Activated CD8-positive, alpha-beta memory T cell treated with anti-CD3 and anti-CD28 coated beads for 1 hour (primary cell): ENCODE measurements around the gene DIP2B.
A peak's percentile ranks its signal among the peaks of the same experiment; 100 is the strongest.
"Not testable (repeated sequence)": the region's sequence is repeated elsewhere in the genome, so short reads cannot be mapped to it uniquely, and the experiment has no call there.

ENCODE experiments used
- DNase-seq, 2 donors: peaks; one replicate each; pipeline ENCODE4 v3.0.0-alpha.2; 2020; ENCODE audit warnings: low read depth in 1 of 2; ENCODE audit errors: extremely low read depth in 1 of 2

The DIP2B gene

DNA sequence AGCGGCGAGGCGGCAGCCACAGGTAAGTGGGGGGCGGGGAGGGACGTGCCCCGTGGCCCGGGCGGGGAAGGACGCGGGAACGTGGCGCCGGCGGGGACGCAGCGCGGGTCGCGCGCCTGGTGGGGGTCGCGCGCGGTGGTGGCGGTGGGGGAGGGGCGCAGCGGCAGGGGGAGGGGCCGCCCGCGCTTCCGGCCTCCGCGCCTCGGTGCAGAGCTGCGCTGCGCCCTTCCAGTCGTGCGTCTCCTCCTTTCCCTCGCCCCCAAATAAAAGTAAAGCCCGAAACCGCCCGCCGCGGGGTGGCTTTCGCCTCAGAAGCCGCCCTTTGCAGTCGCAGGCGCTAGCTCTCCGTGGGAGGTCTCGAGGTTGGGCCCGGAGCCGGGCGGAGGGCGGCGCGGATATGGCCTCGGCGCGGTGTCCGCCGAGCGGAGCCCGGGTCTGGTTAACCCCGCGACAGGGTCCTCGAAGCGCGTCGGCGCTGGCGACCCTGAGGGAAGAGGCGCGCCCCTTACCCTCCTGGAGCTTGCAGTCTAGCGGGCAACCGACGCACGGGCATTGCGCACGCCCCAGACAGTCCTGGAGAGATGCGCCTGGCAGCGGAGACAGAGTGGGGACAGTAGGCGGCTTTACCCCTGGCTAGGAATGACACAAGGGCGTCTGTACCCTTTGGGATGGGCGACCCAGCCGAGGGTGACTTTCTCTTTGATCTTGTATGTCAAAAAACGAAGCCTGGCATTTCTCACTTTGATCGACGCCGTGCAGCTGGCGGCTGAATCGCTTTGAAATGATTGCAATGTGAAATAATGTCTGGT, 259.7 kb downstream of the DIP2B start:
- peak; percentile 46 to 67 for DNase-seq

DNA sequence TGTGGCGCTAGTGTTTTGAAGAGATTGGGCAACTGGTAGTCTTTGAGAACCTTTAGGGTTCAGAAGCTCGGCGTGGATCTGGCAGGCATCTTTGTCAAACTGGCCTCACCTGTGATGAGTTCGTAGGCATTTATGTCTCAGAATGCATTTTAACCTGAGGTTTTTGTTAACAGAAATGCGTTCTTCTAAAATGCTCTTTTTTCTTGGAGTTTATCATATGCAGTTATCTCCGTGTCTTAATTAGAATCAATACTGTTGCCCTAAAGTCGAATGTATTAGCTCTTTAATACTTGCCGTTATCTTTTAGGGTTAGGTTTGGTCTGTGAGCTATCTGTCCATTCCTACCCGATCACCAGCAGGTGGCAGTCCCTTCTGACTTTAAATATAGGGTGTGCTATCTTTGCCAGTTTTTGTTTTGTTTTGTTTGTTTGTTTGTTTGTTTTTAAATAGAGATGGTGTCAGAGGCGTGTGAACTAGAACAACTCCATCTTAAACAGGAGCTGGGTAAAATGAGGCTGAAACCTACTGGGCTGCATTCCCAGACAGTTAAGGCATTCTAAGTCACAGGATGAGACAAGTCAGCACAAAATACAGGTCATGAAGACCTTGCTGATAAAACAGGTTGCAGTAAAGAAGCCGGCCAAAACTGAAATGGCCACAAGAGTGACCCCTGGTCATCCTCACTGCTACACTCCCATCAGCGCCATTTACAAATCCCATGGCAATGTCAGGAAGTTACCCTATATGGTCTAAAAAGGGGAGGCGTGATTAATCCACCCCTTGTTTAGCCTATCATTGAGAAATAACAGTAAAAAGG, 260.5 kb downstream of the DIP2B start:
- peak in 1 of 2 donors; percentile 17 for DNase-seq

DNA sequence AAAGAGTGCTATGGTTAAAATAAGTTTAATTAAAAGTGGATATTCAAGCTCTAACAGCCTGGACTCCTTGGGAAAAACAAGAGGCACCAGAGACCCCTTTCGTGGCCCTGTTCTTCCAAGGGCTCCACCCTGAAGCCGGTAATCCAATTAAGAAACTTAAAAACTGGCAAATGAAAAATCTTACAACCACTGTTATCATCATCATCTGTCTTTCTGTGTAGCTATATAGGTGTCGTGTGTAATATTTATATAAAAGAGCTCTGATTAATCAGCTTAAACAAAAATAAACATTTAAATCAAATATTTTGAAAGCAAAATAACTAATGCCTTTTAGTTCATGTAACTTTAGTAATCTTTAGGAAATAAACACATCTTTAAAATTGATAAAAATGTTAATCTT, 263.6 kb downstream of the DIP2B start:
- no peak for DNase-seq

DNA sequence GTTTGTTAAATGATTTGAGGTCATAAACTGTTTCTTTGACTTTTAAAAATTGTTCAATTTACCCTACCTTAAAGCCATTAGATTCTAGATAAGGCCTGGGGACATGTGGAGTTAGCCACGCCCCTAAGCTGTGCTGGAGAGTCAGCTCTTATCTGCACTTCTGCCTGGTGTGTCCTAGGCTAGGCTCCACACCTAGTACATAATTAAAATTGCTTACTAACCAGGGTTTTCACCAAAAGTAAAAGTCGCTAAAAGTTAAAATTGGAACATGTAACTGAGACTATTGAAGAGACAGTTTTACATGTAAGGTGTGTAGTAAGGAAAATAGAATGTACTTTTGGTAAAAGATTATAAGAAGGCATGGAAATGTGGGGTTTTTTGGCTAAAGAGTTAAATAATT, 264.0 kb downstream of the DIP2B start:
- not testable (repeated sequence) for DNase-seq

DNA sequence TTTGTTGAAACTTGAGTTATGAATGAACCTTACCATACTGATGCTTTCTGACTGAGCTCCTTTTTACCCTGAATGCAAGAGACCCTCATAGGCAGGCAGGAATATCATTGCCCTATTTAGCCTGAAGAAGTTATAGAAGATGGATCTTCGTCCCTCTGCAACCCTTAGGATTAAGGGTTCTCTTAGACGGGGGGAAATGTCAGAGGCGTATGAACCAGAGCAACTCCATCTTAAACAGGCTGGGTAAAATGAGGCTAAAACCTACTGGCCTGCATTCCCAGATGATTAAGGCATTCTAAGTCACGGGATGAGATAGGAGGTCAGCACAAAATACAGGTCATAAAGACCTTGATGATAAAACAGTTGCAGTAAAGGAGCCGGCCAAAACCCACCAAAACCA, 266.6 kb downstream of the DIP2B start:
- no peak for DNase-seq

DNA sequence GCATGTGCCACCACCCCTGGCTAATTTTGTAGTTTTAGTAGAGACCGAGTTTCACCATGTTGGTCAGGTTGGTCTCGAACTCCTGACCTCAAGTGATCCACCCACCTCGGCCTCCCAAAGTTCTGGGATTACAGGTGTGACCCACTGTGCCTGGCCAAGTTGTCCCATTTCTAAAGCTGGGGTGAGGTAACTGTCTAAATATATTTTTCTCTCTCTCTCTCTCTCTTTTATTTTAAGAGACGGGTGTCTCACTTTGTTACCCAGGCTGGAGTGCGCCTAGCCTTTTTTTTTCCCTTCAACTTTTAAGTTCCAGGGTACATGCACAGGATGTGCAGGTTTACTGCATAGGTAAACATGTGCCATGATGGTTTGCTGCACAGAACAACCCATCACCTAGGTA, 267.7 kb downstream of the DIP2B start:
- no peak for DNase-seq

DNA sequence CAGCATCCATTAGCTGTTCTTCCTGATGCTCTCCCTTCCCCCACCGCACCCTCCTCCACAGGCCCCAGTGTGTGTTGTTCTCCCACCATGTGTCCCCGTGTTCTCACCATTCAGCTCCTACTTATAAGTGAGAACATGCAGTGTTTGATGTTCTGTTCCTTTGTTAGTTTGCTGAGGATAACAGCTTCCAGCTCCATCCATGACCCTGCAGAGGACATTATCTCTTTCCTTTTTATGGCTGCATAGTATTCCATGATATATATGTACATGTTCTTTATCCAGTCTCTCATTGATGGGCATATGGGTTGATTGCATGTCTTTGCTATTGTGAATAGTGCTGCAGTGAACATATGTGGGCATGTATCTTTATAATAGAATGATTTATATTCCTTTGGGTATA, 268.1 kb downstream of the DIP2B start:
- DNase-seq = no peak

DNA sequence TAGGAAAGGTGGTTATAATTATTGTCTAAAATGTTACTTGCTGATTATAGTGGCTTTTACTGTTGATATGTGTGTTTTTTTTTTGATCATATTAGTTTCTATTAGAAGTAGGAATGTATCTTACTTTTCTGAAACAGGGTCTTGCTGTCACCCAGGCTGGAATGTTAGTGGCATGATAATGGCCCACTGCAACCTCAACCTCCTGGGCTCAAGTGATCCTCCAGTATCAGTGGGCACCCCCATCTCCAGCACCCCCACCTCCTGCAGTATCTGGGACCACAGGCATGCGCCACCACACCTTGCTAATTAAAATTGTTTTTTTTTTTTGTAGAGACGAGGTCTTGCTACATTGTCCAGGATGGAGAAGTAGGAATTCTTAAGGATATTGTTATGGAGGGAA, 270.5 kb downstream of the DIP2B start:
- no peak for DNase-seq

DNA sequence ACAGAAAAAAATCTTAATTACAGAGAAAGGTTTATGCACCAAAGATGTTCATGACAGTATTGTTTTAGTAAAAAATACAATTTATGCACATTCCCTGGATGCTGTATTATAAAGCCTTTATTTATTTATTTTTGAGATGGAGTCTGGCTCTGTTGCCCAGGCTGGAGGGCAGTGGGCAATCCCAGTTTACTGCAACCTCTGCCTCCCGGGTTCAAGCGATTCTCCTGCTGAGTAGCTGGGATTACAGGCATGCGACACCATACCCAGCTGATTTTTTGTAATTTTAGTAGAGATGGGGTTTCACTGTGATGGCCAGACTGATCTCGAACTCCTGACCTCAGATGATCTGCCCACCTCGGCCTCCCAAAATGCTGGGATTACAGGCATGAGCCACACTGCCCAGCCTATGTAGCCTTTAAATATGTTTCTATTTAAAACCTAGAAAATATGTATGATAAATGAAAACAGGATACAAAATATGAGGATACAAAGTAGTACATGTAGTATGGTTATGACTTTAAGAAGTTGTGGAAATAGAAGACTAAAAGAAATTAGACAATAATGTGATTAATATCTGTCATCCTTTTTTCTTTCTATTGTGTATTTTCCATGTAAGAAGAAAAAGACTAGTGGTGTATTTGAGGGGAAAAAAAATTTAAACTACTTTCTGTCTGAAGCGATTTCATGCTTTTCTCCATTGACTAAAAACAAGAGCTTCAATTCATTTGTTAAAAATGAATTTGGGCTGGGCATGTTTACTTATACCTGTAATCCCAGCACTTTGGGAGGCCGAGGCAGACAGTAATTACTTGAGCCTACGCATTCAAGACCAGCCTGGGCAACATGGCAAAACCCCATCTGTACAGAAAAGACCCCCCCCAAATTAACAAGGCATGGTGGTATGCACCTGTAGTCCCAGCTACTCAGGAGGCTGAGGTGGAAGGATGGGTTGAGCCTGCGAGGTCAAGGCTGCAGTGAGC, 272.3 kb downstream of the DIP2B start:
- no peak for DNase-seq

DNA sequence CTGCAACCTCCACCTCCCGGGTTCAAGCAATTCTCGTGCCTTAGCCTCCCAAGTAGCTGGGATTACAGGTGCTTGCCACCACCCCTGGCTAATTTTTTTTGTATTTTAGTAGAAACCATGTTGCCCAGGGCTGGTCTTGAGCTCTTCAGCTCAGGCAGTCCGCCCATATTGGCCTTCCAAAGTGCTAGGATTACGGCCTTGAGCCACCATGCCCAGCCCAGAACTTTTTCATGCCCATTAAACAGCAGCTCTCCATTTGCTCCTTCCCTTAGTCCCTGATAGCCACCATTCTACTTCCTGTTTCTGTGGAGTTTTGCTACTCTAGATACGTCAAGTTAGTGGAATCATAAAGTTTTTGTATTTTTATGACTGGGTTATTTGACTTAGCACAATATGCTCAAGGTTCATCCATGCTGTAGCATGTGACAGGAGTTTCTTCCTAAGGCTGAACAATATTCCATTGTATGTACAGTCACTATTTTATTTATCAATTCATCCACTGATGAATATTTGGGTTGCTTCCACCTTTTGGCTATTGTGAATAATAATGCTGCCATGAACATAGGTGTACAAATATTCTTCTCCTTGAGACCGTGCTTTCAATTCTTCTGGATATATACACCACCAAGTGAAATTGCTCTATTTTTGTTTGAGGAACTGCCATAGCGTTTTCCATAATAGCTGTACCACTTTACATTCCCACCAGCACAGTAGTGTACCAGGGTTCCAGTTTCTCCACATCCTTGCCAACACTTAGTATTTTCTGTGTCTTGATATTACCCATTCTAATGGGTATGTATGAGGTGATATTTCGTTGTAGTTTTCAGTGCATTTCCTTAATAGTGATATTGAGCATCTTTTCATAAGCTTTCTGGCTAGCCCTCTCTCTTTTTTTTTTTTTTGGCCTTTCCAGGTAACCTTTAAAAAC, 274.1 kb downstream of the DIP2B start:
- no peak for DNase-seq

DNA sequence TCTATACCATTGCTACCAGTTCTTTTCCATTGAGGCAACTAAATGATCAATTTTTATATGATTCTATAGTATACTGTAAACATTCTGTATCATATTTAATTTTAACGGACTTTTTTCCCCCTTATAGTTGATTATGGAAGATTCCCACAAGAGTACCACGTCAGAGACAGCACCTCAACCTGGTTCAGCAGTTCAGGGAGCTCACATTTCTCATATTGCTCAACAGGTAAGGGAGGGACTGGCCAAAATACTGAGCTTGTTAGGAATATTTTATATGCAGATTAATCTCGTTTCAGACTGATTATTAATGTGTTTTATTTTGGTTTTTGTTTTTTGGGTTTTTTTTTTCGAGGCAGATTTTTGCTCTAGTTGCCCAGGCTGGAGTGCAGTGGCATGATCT, 275.2 kb downstream of the DIP2B start:
- DNase-seq = no peak

DNA sequence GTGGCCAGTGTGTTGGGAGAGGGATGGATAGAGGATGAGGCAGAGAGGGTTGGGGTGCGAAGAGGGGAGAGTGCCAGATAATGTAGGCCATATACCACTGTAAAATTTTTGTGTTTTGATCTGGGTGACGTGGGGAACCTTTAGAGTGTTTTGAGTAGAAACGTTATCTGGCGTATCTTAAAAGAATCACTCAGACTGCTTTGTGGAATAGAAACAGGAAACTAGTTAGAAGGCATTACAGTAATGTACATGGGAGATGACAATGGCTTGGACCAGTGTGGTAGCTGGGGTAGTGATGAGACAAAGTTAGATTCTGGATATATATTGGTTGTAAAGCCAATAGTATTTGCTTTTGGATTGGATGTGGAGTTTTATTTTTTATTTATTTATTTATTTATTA, 279.7 kb downstream of the DIP2B start:
- no peak for DNase-seq

DNA sequence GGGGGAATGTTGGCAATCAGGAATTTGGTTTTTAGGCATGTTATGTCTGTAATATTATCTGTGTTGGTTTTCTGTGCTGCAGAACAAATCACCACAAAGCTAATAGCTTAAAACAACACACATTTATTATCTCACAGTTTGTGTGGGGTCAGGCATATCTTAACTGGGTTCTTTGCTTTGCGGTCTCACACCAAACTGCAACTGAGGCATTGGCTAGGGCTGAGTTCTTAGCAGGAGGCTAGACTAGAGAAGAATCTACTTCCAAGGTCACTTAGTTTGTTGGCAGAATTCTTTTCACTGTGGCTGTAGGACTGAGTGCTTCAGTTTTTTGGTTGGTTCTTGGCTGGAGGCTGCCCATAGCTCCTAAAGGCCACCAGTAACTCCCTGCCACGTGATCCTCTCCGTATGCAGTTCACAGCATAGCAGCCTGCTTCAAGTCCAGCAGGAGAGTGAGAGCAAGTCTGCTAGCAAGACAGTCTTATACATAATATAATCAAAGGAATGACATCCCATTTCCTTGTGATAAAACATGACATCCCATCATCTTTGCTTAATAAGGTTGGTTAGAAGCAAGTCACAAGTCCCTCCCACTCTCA, 280.7 kb downstream of the DIP2B start:
- DNase-seq = no peak

DNA sequence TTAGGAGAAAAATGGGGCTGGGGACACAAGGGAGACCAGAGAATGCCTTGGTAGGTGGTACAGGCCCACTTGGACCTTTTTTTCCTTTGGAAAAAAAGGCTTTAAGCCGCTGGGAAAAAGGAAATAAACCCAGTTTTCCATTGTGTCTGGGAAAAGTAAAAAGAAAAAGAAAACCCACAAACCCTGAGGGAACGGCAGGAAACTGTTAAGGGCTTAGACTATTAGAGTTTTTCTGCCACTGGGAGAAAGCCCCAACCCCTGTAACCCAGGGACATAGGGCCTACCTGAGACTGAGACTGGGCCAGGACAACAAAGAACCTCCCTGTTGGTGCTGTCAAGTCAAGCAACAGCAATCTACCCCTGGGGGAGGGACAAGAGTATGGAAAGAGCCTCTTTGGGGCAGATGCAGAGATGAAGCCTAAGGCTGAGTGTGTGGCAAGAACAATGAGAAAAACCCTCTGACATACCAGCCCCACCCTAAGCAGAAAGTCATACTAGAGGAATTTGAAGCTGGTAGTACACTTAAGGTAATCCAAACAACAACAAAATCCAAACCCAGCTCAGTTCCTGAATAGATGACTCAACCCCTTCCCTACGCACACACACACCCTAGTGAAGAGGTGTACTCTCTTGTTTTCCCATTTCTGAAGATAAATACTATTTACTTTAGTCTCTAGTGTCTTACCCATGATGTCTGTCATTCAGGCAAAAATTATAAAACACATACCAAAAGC, 281.9 kb downstream of the DIP2B start:
- DNase-seq = no peak

DNA sequence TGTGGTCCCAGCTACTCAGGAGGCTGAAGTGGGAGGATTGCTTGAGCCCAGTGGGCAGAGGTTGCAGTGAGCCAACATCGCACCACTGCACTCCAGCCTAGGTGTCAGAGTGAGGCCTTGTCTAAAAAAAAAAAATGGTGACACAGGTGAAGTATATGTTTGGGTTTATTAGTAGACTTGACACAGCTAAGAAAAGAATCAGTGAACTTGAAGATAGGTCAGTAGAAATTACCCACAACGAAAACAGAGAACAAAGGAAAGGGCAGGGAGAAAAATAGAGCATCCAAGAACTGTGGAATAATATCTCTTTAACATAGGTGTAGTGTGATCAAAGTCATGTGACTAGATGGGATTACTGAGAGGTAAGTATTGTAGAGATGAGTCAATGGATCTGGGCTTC, 282.8 kb downstream of the DIP2B start:
- DNase-seq = no peak

DNA sequence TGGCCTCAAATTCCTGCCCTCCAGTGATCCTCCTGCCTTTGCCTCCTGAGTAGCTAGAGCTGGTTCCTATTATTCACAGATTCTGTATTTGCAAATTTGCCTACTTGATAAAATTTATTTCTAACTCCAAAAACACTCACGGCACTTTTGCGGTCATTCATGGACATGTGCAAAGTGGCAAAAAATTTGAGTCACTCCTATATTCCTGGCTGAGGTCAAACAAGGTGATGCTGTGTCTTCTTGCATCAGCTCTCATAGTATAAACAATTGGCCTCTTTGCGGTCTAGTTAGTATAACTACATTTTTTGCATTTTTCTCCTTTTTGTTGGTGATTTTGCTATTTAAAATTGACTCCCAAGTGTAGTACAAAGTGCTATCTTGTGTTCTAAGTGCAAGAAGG, 283.8 kb downstream of the DIP2B start:
- no peak for DNase-seq

DNA sequence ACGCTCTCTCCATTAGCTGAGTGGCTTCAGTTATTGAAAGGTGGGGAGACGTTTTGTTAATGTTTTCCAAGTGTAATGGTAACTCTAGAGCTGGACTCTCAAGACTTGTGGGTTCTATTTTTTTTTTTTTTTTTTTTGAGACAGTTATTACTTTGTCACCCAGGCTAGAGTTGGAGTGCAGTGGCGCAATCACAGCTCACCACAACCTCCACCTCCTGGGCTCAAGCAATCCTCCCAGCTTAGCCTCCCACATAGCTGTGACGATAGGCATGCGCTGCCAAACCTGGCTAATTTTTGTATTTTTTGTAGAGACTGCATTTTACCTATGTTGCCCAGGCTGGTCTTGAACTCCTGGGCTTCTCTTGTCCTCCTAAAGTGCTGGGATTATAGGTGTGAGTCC, 285.3 kb downstream of the DIP2B start:
- no peak for DNase-seq
